H9 (cell line): ENCODE results near the gene DGCR2. TPM values are rescaled to one million over a fixed set of nuclear protein-coding genes. Genes with fewer than 3 reads are reported as not detected.

ENCODE experiments used
- DNase-seq: peaks from one replicate; pipeline ENCODE4 v3.0.0-alpha.2; 2017
- H2AFZ ChIP-seq: one replicate; pipeline ENCODE4 v1.6.1; 2013; ENCODE audit warnings: mild to moderate bottlenecking, low read length, control low read depth, moderate library complexity
- H2AK5ac ChIP-seq: 2 replicates; pipeline ENCODE4 v1.6.1; 2013; ENCODE audit warnings: low read length, control low read depth, mixed read lengths; ENCODE audit not compliant: insufficient read length
- H2BK120ac ChIP-seq: one replicate; pipeline ENCODE4 v1.6.1; 2013; ENCODE audit warnings: low read depth, mild to moderate bottlenecking, low read length, control low read depth, inconsistent platforms; ENCODE audit not compliant: poor library complexity, severe bottlenecking
- H2BK12ac ChIP-seq: 2 replicates; pipeline ENCODE4 v1.6.1; 2013; ENCODE audit warnings: low read length, control low read depth, mixed read lengths, low read depth; ENCODE audit not compliant: insufficient read length
- H2BK15ac ChIP-seq: 2 replicates; pipeline ENCODE4 v1.6.1; 2013; ENCODE audit warnings: low read depth, low read length, control low read depth
- H2BK20ac ChIP-seq: one replicate; pipeline ENCODE4 v1.6.1; 2013; ENCODE audit warnings: low read depth, mild to moderate bottlenecking, low read length, control low read depth, inconsistent platforms; ENCODE audit not compliant: poor library complexity, severe bottlenecking
- H2BK5ac ChIP-seq: 2 replicates; pipeline ENCODE4 v1.6.1; 2013; ENCODE audit warnings: low read length, control low read depth, mixed read lengths; ENCODE audit not compliant: insufficient read length
- H3K14ac ChIP-seq: 2 replicates; pipeline ENCODE4 v1.6.1; 2013; ENCODE audit warnings: low read length, control low read depth; ENCODE audit not compliant: insufficient read depth
- H3K18ac ChIP-seq: 2 replicates; pipeline ENCODE4 v1.6.1; 2013; ENCODE audit warnings: low read depth, mild to moderate bottlenecking, mixed read lengths, low read length, control low read depth; ENCODE audit not compliant: insufficient read length
- H3K23ac ChIP-seq: 2 replicates; pipeline ENCODE4 v1.6.1; 2013; ENCODE audit warnings: low read length, control low read depth, mixed read lengths, low read depth; ENCODE audit not compliant: insufficient read length
- H3K23me2 ChIP-seq: 2 replicates; pipeline ENCODE4 v1.6.1; 2013; ENCODE audit warnings: low read depth, mild to moderate bottlenecking, mixed read lengths, low read length, control low read depth; ENCODE audit not compliant: insufficient read length, poor library complexity, severe bottlenecking
- H3K27ac ChIP-seq: 2 replicates; pipeline ENCODE4 v1.5.1; 2013; ENCODE audit warnings: low read length, control low read depth, mixed read lengths, low read depth; ENCODE audit not compliant: insufficient read length
- H3K27me3 ChIP-seq: 2 replicates; pipeline ENCODE4 v1.6.1; 2013; ENCODE audit warnings: low read length, control low read depth, inconsistent platforms; ENCODE audit not compliant: insufficient read depth
- H3K4ac ChIP-seq: 2 replicates; pipeline ENCODE4 v1.6.1; 2013; ENCODE audit warnings: low read depth, mild to moderate bottlenecking, control low read depth, inconsistent platforms, low read length, moderate library complexity
- H3K4me1 ChIP-seq: 2 replicates; pipeline ENCODE4 v1.6.1; 2013; ENCODE audit warnings: low read length, control low read depth, inconsistent platforms; ENCODE audit not compliant: insufficient read depth
- H3K4me2 ChIP-seq: 2 replicates; pipeline ENCODE4 v1.6.1; 2013; ENCODE audit warnings: low read length, control low read depth, mixed read lengths; ENCODE audit not compliant: insufficient read length, insufficient read depth
- H3K56ac ChIP-seq: 2 replicates; pipeline ENCODE4 v1.6.1; 2013; ENCODE audit warnings: low read depth, mild to moderate bottlenecking, mixed read lengths, low read length, control low read depth; ENCODE audit not compliant: insufficient read length
- H3K79me1 ChIP-seq: 2 replicates; pipeline ENCODE4 v1.6.1; 2013; ENCODE audit warnings: low read depth, mild to moderate bottlenecking, moderate library complexity, low read length, control low read depth, inconsistent platforms; ENCODE audit not compliant: insufficient read depth, poor library complexity, severe bottlenecking
- H3K79me2 ChIP-seq: 2 replicates; pipeline ENCODE4 v1.6.1; 2013; ENCODE audit warnings: low read length, control low read depth, inconsistent platforms; ENCODE audit not compliant: insufficient read depth
- H3K9ac ChIP-seq: 2 replicates; pipeline ENCODE4 v1.6.1; 2013; ENCODE audit warnings: low read length, control low read depth, mixed read lengths; ENCODE audit not compliant: insufficient read length; ENCODE audit errors: extremely low read depth
- H3K9me3 ChIP-seq: one replicate; pipeline ENCODE4 v1.6.1; 2013; ENCODE audit warnings: low read depth, low read length, inconsistent platforms; ENCODE audit not compliant: control insufficient read depth
- H3T11ph ChIP-seq: one replicate; pipeline ENCODE4 v1.6.1; 2013; ENCODE audit warnings: mild to moderate bottlenecking, low read length, control low read depth, inconsistent platforms
- H4K20me1 ChIP-seq: one replicate; pipeline ENCODE4 v1.6.1; 2013; ENCODE audit not compliant: control insufficient read depth, insufficient read length, insufficient read depth
- H4K5ac ChIP-seq: 2 replicates; pipeline ENCODE4 v1.6.1; 2013; ENCODE audit warnings: low read depth, mild to moderate bottlenecking, mixed read lengths, low read length, control low read depth; ENCODE audit not compliant: insufficient read length
- H4K8ac ChIP-seq: replicated peaks from 2 replicates; pipeline ENCODE4 v1.6.1; 2013; ENCODE audit warnings: low read length, control low read depth, mixed read lengths, low read depth; ENCODE audit not compliant: insufficient read length
- H4K91ac ChIP-seq: 2 replicates; pipeline ENCODE4 v1.6.1; 2013; ENCODE audit warnings: low read depth, mild to moderate bottlenecking, moderate library complexity, mixed read lengths, low read length, control low read depth; ENCODE audit not compliant: insufficient read length
- H3K27ac Mint-ChIP-seq, 3 experiments: 2 replicates in 2 of 3; 3 replicates in 1 of 3; pipeline ENCODE4 v1.8.0; 2020 to 2021; ENCODE audit warnings: mixed read lengths in 3 of 3, mild to moderate bottlenecking in 1 of 3, moderate library complexity in 1 of 3
- H3K27me3 Mint-ChIP-seq: 2 replicates; pipeline ENCODE4 v1.8.0; 2021; ENCODE audit warnings: low read depth, mild to moderate bottlenecking, moderate library complexity, mixed read lengths
- H3K36me3 Mint-ChIP-seq, 3 experiments: 2 replicates in 2 of 3; 3 replicates in 1 of 3; pipeline ENCODE4 v1.8.0; 2020 to 2021; ENCODE audit warnings: low read depth in 3 of 3, mixed read lengths in 3 of 3; ENCODE audit not compliant: insufficient read depth in 1 of 3
- H3K4me1 Mint-ChIP-seq, 2 experiments: 2 replicates each; pipeline ENCODE4 v1.8.0; 2020; ENCODE audit warnings: mixed read lengths in 2 of 2
- H3K4me3 Mint-ChIP-seq, 2 experiments: 2 replicates in 1 of 2; 3 replicates in 1 of 2; pipeline ENCODE4 v1.8.0; 2020 to 2021; ENCODE audit warnings: mild to moderate bottlenecking in 2 of 2, mixed read lengths in 2 of 2, moderate library complexity in 1 of 2
- H3K9me3 Mint-ChIP-seq, 2 experiments: 2 replicates in 1 of 2; 3 replicates in 1 of 2; pipeline ENCODE4 v1.8.0; 2020; ENCODE audit warnings: mild to moderate bottlenecking in 2 of 2, mixed read lengths in 2 of 2, moderate library complexity in 1 of 2
- CTCF ChIP-seq: fragments of 200-600 bp; sonication (generic); conservative IDR thresholded peaks from 3 replicates; pipeline ENCODE4 v1.8.0; 2021; ENCODE audit warnings: antibody characterized with exemption, mild to moderate bottlenecking
- WGBS: extraction: QIAGEN DNeasy Blood & Tissue Kit; methylation state at CpG from one replicate; pipeline ENCODE4 v1.1.7; 2013; ENCODE audit warnings: missing lambda C conversion rate, low lambda C conversion rate, mixed read lengths; ENCODE audit not compliant: insufficient read length; ENCODE audit errors: extremely low coverage; 5-methylcytosine and 5-hydroxymethylcytosine counted together
- total RNA-seq: library from RNA; stranded (reverse); gene quantifications from 2 replicates; pipeline ENCODE4 v1.2.1, GENCODE V29; 2021

The DGCR2 gene
- total RNA-seq, 1 experiment from 2014 or later: 47.2 TPM

- Histone ChIP-seq H3K56ac (no peak overlapping the region), H3K18ac (no peak overlapping the region)
These were observed 56.8 kb downstream of the DGCR2 start for GRCh38 chr22:19065298-19065859.

More at GRCh38 chr22:19065298-19065859, 56.8 kb downstream of the DGCR2 start:
- Histone ChIP-seq H3K27me3 (no peaks in the 10 kb centered on the region), H4K20me1 (no peaks in the 10 kb centered on the region), H3K9ac (no peak overlapping the region), H3K23me2 (no peaks in the 10 kb centered on the region), H3T11ph (no peak overlapping the region), H4K8ac (no peak overlapping the region), H3K4me1 (no peaks in the 10 kb centered on the region), H2BK20ac (no peak overlapping the region), H4K5ac (no peak overlapping the region), H3K79me2 (no peaks in the 10 kb centered on the region), H2AK5ac (no peak overlapping the region), H3K4me2 (no peak overlapping the region), H3K27ac (no peak overlapping the region), H3K9me3 (no peaks in the 10 kb centered on the region), H2AFZ (no peak overlapping the region), H2BK15ac (no peak overlapping the region), H4K91ac (no peak overlapping the region), H2BK5ac (no peak overlapping the region), H2BK12ac (no peak overlapping the region), H3K4ac (no peak overlapping the region), H3K14ac (no peak overlapping the region), H3K23ac (no peak overlapping the region), H2BK120ac (no peak overlapping the region), H3K79me1 (no peaks in the 10 kb centered on the region)
- H3K36me3 Mint-ChIP-seq: peaks cover 20 to 74% (median 61%) of the 10 kb centered on the region in 3 experiments; a peak in 6 of 7 replicates
- DNase-seq: no peak
- H3K27me3 Mint-ChIP-seq: no peaks in the 10 kb centered on the region
- no peak overlapping the region for H3K4me3 Mint-ChIP-seq
- WGBS: no CpG with 5 or more reads among the region's 8 CpGs
- H3K27ac Mint-ChIP-seq: no peak overlapping the region
- no peaks in the 10 kb centered on the region for H3K9me3 Mint-ChIP-seq
- no peak for TF ChIP-seq CTCF
- H3K4me1 Mint-ChIP-seq: no peaks in the 10 kb centered on the region
